Activated CD4-positive, alpha-beta T cell treated with anti-CD3 and anti-CD28 coated beads, Interleukin-2, amount 10 ng/mL, durations not matched to agents 24 days and 14 days (primary cell): ENCODE data around the gene SOX1. TPM values are rescaled to one million over a fixed set of nuclear protein-coding genes. Genes with fewer than 3 reads are reported as not detected.
A peak's percentile ranks its signal among the peaks of the same experiment; 100 is the strongest.

Source experiments
- DNase-seq: peaks from one replicate; pipeline ENCODE4 v3.0.0; 2022
- H3K27ac Mint-ChIP-seq: one replicate; pipeline ENCODE4 v1.8.0; 2022; ENCODE audit warnings: mild to moderate bottlenecking, mixed read lengths
- H3K27me3 Mint-ChIP-seq: one replicate; pipeline ENCODE4 v1.8.0; 2022; ENCODE audit warnings: mixed read lengths
- H3K36me3 Mint-ChIP-seq: one replicate; pipeline ENCODE4 v1.8.0; 2022; ENCODE audit warnings: low read depth, mild to moderate bottlenecking, mixed read lengths
- H3K4me1 Mint-ChIP-seq: one replicate; pipeline ENCODE4 v1.8.0; 2021; ENCODE audit warnings: mixed read lengths
- H3K4me3 Mint-ChIP-seq: one replicate; pipeline ENCODE4 v1.8.0; 2022; ENCODE audit warnings: mild to moderate bottlenecking, moderate library complexity, mixed read lengths
- H3K9me3 Mint-ChIP-seq: one replicate; pipeline ENCODE4 v1.8.0; 2021; ENCODE audit warnings: mixed read lengths
- intact Hi-C: fragments of 100-400 bp; cut with micrococcal nuclease; formaldehyde crosslinking; loops from one replicate; pipeline ENCODE4 v1.15.1; 2023
- total RNA-seq: library from RNA; stranded (reverse); gene quantifications from 2 replicates; pipeline ENCODE4 v1.2.3, GENCODE V29; 2022

SOX1 gene
- not detected in 2 replicates for total RNA-seq

DNA sequence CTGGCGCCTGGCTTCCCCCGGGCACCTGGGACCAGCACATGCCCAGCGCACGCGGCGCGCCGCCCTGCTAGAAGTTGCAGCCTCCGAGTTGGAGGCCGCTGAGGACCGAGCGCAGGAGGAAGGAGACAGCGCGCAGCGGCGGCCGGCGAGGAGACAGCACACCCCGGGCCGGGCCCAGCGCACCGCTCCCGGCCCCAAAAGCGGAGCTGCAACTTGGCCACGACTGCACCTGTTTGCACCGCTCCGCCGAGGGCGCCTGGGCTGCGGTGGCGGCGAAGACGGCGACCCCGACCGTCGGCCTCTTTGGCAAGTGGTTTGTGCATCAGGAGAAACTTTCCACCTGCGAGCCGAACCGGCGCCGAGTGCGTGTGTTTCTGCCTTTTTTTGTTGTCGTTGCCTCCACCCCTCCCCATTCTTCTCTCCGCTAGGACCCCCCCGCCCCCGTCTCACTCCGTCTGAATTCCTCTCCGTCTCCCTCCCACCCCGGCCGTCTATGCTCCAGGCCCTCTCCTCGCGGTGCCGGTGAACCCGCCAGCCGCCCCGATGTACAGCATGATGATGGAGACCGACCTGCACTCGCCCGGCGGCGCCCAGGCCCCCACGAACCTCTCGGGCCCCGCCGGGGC lies at the start of gene SOX1:
Gene SOX1 (plus strand): TSS at position 34 of the 626 bp plus-strand sequence. CDS start 510 bp downstream, at position 544.
- intact Hi-C loops = loop anchor here (10.0 kb wide), 1 partner anchor 952 kb away; the partner anchor contains the start of gene ARHGEF7
- peak within 1 kb of the TSS; percentile 63 for H3K27ac Mint-ChIP-seq

DNA sequence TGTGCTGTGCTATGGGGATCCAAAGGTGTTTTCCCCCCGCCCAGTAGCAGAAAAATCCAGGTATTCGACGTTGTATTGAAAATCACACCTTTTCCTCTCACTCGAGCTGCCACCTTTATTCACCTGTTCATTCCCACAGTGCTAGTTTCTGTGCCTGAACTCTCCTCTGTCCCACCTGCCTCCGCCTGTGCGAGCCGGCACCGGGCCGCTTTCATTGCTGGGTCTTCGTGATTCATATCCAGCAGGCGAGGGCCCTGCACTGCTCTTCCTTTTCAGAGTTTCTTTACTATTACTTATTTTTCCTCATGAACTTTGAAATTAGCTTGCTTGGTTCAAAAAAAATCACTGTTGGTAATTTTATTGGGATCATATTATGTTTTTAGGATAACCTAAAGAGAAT lies 42.4 kb upstream of the SOX1 start:
- H3K4me3 Mint-ChIP-seq = no peak overlapping the region
- H3K36me3 Mint-ChIP-seq = no peaks in the 10 kb centered on the region
- H3K9me3 Mint-ChIP-seq = no peaks in the 10 kb centered on the region
- H3K4me1 Mint-ChIP-seq = no peaks in the 10 kb centered on the region
- DNase-seq = no peak
- no peak overlapping the region for H3K27ac Mint-ChIP-seq
- H3K27me3 Mint-ChIP-seq = no peaks in the 10 kb centered on the region
- intact Hi-C loops = no loop called here

More for the DNA sequence above, at the start of gene SOX1:
- no peak within 1 kb of the TSS for H3K4me3 Mint-ChIP-seq
- DNase-seq = no peak
- peaks cover 3% of the 10 kb centered on the region for H3K4me1 Mint-ChIP-seq
- peaks cover 69% of the 10 kb centered on the region for H3K27me3 Mint-ChIP-seq
- peaks cover 15% of the 10 kb centered on the region for H3K36me3 Mint-ChIP-seq
- H3K9me3 Mint-ChIP-seq = peaks cover 18% of the 10 kb centered on the region

DNA sequence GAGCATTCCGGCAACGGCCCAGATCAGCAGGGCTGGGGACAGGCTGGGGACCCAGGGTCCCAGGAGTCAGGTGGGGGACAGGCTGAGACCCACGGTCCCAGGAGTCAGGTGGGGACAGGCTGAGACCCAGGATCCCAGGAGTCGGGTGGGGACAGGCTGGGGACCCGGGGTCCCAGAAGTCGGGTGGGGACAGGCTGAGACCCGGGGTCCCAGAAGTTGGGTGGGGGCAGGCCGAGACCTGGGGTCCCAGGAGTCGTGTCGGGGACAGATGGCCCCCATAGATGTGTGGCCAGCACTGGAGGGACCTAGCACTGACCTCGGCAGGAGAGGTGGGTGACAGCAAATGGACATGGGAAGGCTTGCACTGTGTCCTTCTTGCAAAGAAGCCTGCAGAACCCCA lies 39.7 kb upstream of the SOX1 start:
- Mint-ChIP-seq H3K27ac (no peak overlapping the region), H3K4me1 (no peaks in the 10 kb centered on the region), H3K36me3 (no peaks in the 10 kb centered on the region), H3K4me3 (no peak overlapping the region), H3K9me3 (no peaks in the 10 kb centered on the region), H3K27me3 (no peaks in the 10 kb centered on the region)
- intact Hi-C loops = no loop called here
- DNase-seq = no peak

DNA sequence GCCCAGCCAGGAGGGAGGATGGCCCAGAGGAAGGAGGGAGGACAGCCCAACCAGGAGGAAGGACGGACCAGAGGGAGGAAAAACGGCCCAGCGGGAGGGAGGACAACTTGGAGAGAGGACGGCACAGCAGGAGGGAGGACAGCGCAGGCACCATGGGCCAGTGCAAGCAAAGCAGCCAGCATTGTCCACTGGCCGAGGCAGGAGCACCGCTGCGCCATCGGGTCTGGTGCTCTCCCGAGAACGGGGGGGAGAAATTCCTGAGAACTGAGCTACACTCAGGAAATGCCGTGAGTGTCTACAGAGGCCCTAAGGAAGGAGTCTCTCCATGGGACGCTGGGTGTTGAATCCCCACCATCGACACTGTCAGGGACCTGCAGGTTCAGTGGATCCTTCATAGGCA lies 38.5 kb upstream of the SOX1 start:
- H3K4me3 Mint-ChIP-seq = no peak overlapping the region
- no peaks in the 10 kb centered on the region for H3K9me3 Mint-ChIP-seq
- intact Hi-C loops = no loop called here
- H3K27me3 Mint-ChIP-seq = no peaks in the 10 kb centered on the region
- no peak overlapping the region for H3K27ac Mint-ChIP-seq
- H3K36me3 Mint-ChIP-seq = no peaks in the 10 kb centered on the region
- DNase-seq = no peak
- no peaks in the 10 kb centered on the region for H3K4me1 Mint-ChIP-seq

DNA sequence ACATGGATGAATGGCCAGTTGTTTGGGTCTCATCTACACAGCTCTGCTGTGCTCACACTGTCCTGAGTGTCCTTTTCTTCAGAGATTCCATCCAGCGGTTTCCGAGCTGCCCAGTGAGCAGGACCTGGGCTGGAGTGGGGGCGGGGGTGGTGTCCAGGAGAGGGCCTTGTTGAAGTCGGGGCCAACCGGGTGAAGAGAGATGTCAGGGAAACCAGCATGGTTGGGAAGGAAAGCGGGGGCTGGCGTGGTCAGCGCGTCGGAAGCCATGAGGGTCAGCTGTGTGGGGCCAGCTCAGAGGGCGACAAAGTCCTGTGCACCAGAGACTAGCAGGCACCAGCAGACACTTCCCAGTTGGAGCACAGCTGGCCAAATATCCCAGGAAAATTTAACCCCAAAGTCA lies 37.8 kb upstream of the SOX1 start:
- no peaks in the 10 kb centered on the region for H3K36me3 Mint-ChIP-seq
- H3K4me3 Mint-ChIP-seq = no peak overlapping the region
- H3K27ac Mint-ChIP-seq = no peak overlapping the region
- H3K4me1 Mint-ChIP-seq = no peaks in the 10 kb centered on the region
- H3K27me3 Mint-ChIP-seq = no peaks in the 10 kb centered on the region
- intact Hi-C loops = no loop called here
- H3K9me3 Mint-ChIP-seq = no peaks in the 10 kb centered on the region
- no peak for DNase-seq

DNA sequence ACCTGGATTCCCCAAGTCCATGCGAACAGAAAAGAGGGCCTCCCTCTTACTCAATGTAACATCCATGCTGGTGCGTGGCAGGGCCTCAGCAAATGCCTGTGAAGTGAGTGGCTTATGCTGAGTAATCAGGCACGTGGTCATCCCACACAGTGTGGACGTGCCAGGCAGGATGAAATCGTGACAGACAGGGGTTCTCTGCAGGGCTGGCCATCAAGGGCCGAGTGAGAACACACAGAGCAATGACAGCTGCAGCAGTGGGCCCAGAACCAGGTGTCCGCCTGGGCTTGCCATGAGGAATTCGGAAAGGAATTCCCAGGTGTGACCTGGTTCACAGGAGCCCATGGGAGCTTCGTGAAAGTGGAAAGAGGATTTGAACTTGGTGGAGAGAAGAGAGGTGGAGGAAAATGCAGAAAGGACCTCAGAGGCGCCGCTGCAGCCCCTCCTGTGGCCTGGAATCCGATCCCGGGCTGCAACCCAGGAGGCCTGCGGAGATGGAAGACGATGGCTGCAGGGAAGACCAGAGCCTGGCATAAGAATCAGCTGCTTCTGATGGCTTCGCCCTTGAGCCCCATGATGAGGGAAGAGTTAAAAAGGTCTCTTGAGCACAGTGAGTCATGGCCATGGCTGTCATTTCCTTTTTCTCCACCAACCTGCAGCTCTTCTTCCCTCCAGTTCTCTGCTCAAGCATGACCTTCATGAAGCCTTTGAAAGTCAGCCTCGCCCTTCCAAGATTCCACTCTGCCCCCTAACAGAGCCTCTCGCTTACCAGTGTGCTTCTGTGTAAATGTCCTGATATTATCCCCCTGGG lies 34.6 kb upstream of the SOX1 start:
- Mint-ChIP-seq H3K36me3 (no peaks in the 10 kb centered on the region), H3K27me3 (no peaks in the 10 kb centered on the region), H3K4me3 (no peak overlapping the region), H3K27ac (no peak overlapping the region), H3K9me3 (no peaks in the 10 kb centered on the region), H3K4me1 (no peaks in the 10 kb centered on the region)
- DNase-seq = no peak
- intact Hi-C loops = no loop called here

DNA sequence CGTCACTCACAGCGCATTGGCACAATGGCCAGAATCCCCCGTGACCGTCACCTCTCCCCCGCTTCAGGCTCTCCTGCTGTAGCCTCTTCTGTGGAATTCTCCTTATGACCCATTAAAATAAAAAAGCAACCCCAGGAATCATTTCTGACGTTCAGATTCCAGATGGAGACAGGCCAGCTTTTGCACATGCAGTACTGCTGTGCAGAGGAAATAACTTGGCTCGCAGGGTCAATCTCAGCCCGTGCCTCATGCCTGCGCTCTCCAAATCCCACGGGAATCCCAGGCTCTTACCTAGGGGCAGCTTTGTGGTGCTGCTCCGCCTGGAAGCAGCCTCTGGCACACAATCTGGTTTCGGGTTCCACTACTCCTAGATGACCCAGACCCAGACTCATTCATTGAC lies 32.7 kb upstream of the SOX1 start:
- Mint-ChIP-seq H3K9me3 (no peaks in the 10 kb centered on the region), H3K27me3 (no peaks in the 10 kb centered on the region), H3K27ac (no peak overlapping the region), H3K36me3 (no peaks in the 10 kb centered on the region), H3K4me1 (no peaks in the 10 kb centered on the region), H3K4me3 (no peak overlapping the region)
- intact Hi-C loops = no loop called here
- DNase-seq = no peak

DNA sequence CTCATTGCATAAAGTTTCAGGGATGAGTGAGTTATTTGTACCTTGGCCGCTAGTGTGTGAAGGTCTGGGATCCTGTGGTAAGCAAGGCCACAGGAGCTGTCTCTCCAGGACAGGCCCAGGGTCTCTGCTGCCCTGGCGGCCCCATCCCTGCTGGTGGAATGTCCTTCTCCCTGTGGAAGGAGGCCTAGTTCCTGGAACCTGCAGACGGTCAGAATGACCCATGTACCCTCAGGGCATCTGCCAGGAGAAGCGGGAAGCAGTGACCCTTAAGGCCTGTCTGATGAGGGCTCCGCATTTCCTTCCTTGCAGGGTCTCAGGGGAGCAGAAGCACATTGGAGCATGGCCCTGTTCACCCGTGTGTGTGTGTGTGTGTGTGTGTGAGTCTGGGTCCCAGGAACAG lies 32.1 kb upstream of the SOX1 start:
- no peak for DNase-seq
- no peaks in the 10 kb centered on the region for H3K9me3 Mint-ChIP-seq
- H3K36me3 Mint-ChIP-seq = no peaks in the 10 kb centered on the region
- no peak overlapping the region for H3K4me3 Mint-ChIP-seq
- no peaks in the 10 kb centered on the region for H3K27me3 Mint-ChIP-seq
- no peaks in the 10 kb centered on the region for H3K4me1 Mint-ChIP-seq
- H3K27ac Mint-ChIP-seq = no peak overlapping the region
- intact Hi-C loops = no loop called here

DNA sequence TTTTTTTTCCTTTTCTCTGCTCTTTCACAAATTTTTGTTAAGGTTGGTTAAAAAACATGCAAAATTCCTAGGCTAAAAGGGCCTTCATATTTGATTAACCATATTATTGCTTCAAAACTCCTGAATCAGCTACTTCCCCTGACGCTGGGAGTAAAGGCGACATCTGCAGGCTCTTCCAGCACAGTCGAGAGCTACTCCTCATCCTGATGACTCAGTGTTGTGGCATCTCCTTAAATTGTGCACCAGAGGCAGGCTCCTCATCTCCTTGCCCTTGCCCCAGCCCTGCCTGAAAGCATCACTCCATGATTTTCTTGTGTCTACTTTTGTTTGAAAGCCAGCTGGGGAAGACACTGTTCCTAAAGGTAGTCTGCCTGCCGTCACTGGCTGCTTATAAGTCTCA lies 24.5 kb upstream of the SOX1 start:
- intact Hi-C loops = no loop called here
- no peaks in the 10 kb centered on the region for H3K9me3 Mint-ChIP-seq
- H3K4me3 Mint-ChIP-seq = no peak overlapping the region
- H3K4me1 Mint-ChIP-seq = no peaks in the 10 kb centered on the region
- no peaks in the 10 kb centered on the region for H3K36me3 Mint-ChIP-seq
- no peak for DNase-seq
- H3K27me3 Mint-ChIP-seq = no peaks in the 10 kb centered on the region
- H3K27ac Mint-ChIP-seq = no peak overlapping the region

DNA sequence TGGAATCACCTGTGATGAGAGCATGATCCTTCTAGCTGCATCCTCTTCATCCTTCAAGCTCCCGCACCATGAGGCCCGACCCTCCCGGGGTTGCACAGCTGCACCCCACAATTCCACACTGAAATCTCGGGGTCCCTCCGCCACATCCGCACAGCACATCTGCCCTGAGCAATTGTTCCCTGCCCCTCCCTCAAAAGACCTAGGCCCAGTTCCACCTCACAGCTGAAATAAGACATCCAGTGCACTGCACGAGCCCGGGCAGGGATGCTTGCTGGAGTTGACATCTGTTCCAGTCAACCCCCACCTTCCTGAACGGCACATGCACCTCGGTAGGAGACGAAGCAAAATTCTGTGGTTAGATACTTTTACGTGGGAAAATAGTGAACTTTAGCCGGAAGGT lies 14.7 kb upstream of the SOX1 start:
- Mint-ChIP-seq H3K27ac (no peak overlapping the region), H3K36me3 (peaks cover 5% of the 10 kb centered on the region), H3K4me3 (no peak overlapping the region), H3K27me3 (peaks cover 41% of the 10 kb centered on the region), H3K9me3 (peaks cover 8% of the 10 kb centered on the region), H3K4me1 (peaks cover 2% of the 10 kb centered on the region)
- no peak for DNase-seq
- intact Hi-C loops = loop anchor here (10.0 kb wide), 1 partner anchor 53 kb away; no protein-coding TSS in a partner anchor

DNA sequence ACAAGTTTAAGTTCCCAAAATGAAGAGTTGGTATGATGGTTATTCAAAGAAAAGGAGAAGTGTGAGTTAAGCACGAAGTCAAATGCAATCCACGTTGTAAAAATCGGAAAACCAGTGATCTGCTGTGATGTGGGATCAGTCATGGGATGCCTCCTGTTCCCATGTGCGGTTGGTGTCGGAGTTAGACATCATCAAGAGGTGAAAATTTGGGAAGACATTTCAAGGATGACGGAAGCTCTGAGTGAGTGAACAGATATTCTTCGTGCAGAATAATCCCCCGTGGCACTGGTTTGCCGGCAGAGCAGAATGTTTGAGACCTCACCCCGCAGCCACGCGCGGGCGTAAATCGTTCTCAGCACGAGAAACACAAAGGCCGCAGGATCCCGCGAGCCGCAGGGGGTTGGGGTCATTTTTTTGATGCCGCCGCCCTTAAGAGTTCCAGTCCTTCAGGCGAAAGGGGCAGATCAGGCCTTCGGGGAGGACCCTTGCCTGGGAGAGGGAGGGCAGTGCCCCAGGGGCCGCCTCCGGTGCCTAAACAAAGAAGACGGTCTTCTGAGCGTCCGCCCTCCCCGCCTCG lies 13.7 kb upstream of the SOX1 start:
- Mint-ChIP-seq H3K36me3 (peaks cover 5% of the 10 kb centered on the region), H3K9me3 (peaks cover 8% of the 10 kb centered on the region), H3K4me3 (no peak overlapping the region), H3K27ac (no peak overlapping the region), H3K27me3 (peaks cover 47% of the 10 kb centered on the region), H3K4me1 (peaks cover 2% of the 10 kb centered on the region)
- intact Hi-C loops = loop anchor here (10.0 kb wide), 1 partner anchor 52 kb away; no protein-coding TSS in a partner anchor
- DNase-seq = no peak

DNA sequence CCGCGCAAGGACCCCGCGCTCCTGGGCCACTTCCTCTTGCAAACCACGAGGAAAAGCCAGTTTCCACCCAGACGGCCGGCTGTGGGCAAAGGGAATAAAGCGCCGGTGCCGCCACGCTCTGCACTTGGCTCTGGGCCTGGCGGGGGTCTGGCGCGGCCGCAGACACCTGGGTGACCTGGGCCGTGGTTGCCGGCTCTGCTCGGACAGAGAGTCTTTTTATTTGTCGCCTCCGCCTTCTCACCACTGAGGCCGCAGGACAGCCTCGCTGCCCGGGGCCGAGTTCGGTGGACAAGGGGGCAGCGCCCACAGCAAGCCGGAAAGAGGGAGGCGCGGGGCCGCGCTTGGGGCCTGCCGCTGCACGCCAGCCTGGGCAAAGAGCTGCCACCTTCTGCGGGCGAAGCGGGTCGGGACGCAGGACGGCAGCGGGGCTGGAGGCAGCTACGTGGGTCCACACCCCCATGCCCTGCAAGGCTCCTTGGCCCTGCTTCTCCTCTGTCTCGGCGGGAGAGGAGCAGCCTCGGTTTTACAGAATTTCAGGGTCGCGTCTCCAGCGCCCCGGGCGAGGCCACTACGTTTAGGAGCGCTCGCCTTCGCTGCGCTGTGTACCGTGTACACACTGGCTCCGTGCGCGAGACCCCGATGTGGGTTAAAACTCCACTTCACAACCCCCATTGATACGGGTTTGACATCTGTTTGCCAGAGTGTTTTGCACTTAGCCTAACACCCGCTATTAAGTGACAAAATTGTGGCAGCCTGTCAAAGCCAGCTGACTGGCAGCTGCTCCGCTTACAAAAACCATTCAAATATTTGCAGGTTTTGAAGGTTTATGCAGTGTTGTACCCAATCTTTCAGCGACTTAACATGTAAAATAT lies 13.0 kb upstream of the SOX1 start:
- Mint-ChIP-seq H3K27ac (no peak overlapping the region), H3K36me3 (peaks cover 5% of the 10 kb centered on the region), H3K4me3 (no peak overlapping the region), H3K4me1 (peaks cover 2% of the 10 kb centered on the region), H3K27me3 (peaks cover 55% of the 10 kb centered on the region), H3K9me3 (peaks cover 8% of the 10 kb centered on the region)
- DNase-seq = no peak
- intact Hi-C loops = loop anchor here (2.0 to 10.0 kb wide), 2 partner anchors 17 to 51 kb away; no protein-coding TSS in a partner anchor

DNA sequence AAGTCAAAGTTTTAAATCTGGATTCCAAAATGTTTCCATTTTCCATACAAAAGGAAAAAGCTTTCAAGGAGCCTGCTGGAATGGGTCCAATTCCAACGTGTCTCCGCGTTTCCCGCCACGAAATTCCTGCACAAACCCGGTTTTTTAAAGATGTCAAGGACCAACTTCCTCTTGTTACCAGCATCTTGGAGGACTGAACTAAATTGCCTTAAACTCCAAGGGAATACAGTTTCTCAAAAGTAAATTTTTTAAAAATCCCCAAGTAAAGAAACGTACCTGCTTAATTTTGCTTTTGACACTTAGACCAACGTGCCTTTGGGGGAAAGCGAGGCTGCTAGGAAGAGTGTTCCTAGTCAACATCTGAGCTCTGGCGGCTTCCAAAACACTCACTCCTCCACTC lies 12.3 kb upstream of the SOX1 start:
- Mint-ChIP-seq H3K27me3 (peaks cover 61% of the 10 kb centered on the region), H3K27ac (peak overlapping the region; percentile 48), H3K36me3 (peaks cover 5% of the 10 kb centered on the region), H3K4me3 (no peak overlapping the region), H3K4me1 (peaks cover 2% of the 10 kb centered on the region), H3K9me3 (peaks cover 8% of the 10 kb centered on the region)
- no peak for DNase-seq
- intact Hi-C loops = loop anchor here (2.0 to 10.0 kb wide), 2 partner anchors 16 to 50 kb away; no protein-coding TSS in a partner anchor
